HFFc6 (cell line): ENCODE results near the gene MYOD1. TPM values are rescaled to one million over a fixed set of nuclear protein-coding genes. Genes with fewer than 3 reads are reported as not detected.

Experiments
- DNase-seq: peaks from one replicate; pipeline ENCODE4 v3.0.0-alpha.2; 2018
- H3K27ac Mint-ChIP-seq: 2 replicates; pipeline ENCODE4 v1.8.0; 2020; ENCODE audit warnings: mild to moderate bottlenecking, mixed read lengths
- H3K27me3 Mint-ChIP-seq: 2 replicates; pipeline ENCODE4 v1.8.0; 2021; ENCODE audit warnings: mild to moderate bottlenecking, moderate library complexity, mixed read lengths; ENCODE audit not compliant: insufficient read depth
- H3K36me3 Mint-ChIP-seq: 2 replicates; pipeline ENCODE4 v1.8.0; 2021; ENCODE audit warnings: low read depth, mixed read lengths
- H3K4me1 Mint-ChIP-seq: 2 replicates; pipeline ENCODE4 v1.8.0; 2020; ENCODE audit warnings: low read depth, mixed read lengths
- H3K4me3 Mint-ChIP-seq: 2 replicates; pipeline ENCODE4 v1.8.0; 2020; ENCODE audit warnings: mild to moderate bottlenecking, moderate library complexity, mixed read lengths
- H3K9me3 Mint-ChIP-seq: 2 replicates; pipeline ENCODE4 v1.8.0; 2020; ENCODE audit warnings: mild to moderate bottlenecking, mixed read lengths
- total RNA-seq, 6 experiments: library from RNA; stranded (reverse); fragmentation: NEBNext Ultra II Directional; extraction: Animal tissue kit (Norgen Biotek cat#: 25700); gene quantifications; 2 replicates in 1 of 6; 3 replicates in 5 of 6; pipeline ENCODE4 v1.2.3, GENCODE V29; 2021
- TF ChIP-seq, protein P1 (sequence below): fragments of 200-600 bp; sonication (generic); IDR thresholded peaks from 2 replicates; pipeline ENCODE4 v1.5.0; 2021; ENCODE audit warnings: antibody characterized with exemption, mild to moderate bottlenecking

The MYOD1 gene
- total RNA-seq, 6 experiments from 2014 or later = not detected

DNA sequence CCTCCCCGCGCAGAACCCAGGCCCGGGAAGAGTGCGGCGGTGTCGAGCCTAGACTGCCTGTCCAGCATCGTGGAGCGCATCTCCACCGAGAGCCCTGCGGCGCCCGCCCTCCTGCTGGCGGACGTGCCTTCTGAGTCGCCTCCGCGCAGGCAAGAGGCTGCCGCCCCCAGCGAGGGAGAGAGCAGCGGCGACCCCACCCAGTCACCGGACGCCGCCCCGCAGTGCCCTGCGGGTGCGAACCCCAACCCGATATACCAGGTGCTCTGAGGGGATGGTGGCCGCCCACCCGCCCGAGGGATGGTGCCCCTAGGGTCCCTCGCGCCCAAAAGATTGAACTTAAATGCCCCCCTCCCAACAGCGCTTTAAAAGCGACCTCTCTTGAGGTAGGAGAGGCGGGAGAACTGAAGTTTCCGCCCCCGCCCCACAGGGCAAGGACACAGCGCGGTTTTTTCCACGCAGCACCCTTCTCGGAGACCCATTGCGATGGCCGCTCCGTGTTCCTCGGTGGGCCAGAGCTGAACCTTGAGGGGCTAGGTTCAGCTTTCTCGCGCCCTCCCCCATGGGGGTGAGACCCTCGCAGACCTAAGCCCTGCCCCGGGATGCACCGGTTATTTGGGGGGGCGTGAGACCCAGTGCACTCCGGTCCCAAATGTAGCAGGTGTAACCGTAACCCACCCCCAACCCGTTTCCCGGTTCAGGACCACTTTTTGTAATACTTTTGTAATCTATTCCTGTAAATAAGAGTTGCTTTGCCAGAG, 2.0 kb downstream of the MYOD1 start:
- Mint-ChIP-seq H3K4me1 (no peaks in the 10 kb centered on the region), H3K4me3 (no peak overlapping the region), H3K27ac (no peak overlapping the region), H3K36me3 (no peaks in the 10 kb centered on the region), H3K27me3 (peaks cover 33% of the 10 kb centered on the region), H3K9me3 (no peaks in the 10 kb centered on the region)
- TF ChIP-seq, protein P1, sequence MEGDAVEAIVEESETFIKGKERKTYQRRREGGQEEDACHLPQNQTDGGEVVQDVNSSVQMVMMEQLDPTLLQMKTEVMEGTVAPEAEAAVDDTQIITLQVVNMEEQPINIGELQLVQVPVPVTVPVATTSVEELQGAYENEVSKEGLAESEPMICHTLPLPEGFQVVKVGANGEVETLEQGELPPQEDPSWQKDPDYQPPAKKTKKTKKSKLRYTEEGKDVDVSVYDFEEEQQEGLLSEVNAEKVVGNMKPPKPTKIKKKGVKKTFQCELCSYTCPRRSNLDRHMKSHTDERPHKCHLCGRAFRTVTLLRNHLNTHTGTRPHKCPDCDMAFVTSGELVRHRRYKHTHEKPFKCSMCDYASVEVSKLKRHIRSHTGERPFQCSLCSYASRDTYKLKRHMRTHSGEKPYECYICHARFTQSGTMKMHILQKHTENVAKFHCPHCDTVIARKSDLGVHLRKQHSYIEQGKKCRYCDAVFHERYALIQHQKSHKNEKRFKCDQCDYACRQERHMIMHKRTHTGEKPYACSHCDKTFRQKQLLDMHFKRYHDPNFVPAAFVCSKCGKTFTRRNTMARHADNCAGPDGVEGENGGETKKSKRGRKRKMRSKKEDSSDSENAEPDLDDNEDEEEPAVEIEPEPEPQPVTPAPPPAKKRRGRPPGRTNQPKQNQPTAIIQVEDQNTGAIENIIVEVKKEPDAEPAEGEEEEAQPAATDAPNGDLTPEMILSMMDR = no peak
- no peak for DNase-seq

DNA sequence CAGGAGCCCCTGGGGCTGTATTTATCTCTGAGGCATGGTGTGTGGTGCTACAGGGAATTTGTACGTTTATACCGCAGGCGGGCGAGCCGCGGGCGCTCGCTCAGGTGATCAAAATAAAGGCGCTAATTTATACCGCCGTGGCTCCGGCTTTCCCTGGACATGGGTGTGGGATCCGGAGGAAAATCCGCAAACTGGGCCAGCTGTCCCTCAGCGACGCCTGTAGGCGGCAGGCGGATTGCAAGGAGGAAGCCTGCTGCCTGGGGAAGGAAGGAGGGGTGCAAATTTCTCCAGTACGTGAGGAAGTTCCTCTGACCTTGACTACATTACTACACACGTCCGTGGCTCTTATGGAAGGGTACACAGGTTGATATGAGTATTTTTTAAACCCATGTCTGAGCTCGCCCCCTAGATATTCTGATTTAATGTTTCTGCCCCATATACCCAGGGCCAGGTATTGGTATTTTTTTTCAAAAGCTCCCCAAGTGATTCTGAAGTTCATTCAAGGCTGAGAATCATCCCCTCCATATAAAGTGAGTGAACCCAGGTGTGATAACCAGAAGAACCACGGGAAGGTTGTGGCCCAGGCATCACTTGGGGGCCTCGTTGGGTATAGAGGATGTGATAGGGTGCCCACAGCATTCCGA, 2.8 kb downstream of the MYOD1 start:
- TF ChIP-seq, protein P1 = peak; percentile 69
- Mint-ChIP-seq H3K4me3 (no peak overlapping the region), H3K9me3 (no peaks in the 10 kb centered on the region), H3K27ac (no peak overlapping the region), H3K4me1 (no peaks in the 10 kb centered on the region), H3K27me3 (peaks cover 33% of the 10 kb centered on the region), H3K36me3 (no peaks in the 10 kb centered on the region)
- DNase-seq = peak; percentile 11

DNA sequence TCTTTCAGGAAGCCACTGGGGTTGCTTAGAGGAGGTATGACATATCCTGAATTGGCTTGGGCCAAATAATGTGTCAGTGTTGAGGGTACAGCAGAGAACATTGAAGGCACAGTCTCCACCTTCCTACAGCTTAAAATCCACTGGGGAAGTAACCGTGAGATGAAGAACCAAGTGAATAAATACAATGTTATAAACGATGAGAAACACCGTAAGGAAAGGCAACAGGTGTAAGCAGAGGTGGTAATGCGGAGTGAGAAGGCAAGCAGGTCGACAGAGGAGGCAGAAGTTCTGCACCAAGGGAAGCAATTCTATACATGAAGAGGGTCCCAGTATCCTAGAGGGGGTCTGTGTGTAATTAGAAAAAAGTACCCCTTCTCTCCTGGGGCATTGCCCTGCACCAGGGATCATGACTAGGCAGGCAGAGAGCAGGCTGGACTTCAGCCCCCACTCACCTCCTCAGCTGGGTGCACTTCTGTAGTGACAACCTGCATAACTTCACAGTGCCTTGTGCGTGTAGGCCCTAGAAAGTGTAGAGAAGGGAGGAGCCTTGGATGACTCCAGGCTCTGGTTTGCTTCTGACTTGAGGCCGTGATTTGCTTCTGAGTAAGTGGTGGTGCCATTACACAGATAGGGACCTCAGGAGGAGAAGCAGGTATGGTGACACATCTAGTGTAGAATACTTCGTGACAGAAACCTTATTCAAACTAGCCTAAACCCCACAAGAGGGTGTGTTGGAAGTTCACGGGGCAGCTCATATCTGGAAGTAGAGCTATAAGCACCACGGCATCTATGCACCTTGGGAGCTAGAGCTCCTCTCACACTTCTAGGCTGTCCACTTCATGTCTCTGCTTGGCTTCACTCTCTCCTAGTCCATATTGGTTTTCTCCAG, 4.9 kb downstream of the MYOD1 start:
- TF ChIP-seq, protein P1 = no peak
- no peak overlapping the region for H3K27ac Mint-ChIP-seq
- no peaks in the 10 kb centered on the region for H3K4me1 Mint-ChIP-seq
- DNase-seq = no peak
- peaks cover 31% of the 10 kb centered on the region for H3K27me3 Mint-ChIP-seq
- H3K4me3 Mint-ChIP-seq = no peak overlapping the region
- H3K36me3 Mint-ChIP-seq = no peaks in the 10 kb centered on the region
- H3K9me3 Mint-ChIP-seq = no peaks in the 10 kb centered on the region

DNA sequence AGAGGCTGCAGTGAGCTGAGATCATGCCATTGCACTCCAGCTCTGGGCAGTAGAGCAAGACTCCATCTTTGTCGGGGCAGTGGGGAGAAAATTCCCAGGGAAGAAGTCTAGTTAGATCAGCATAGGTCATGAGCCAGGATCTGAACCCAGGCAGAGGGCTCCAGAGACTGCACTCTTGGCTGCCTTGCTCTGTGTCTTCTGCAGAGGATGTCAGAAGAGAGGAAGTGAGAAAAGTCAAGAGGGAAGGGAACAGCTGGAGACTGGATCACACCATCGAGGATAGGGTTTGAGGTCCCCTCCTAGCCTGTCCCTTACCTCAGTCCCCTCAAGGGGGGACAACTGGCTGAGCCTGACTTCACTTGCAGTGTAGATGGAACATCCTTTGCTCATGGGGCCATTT, 5.8 kb downstream of the MYOD1 start:
- peaks cover 34% of the 10 kb centered on the region for H3K27me3 Mint-ChIP-seq

DNA sequence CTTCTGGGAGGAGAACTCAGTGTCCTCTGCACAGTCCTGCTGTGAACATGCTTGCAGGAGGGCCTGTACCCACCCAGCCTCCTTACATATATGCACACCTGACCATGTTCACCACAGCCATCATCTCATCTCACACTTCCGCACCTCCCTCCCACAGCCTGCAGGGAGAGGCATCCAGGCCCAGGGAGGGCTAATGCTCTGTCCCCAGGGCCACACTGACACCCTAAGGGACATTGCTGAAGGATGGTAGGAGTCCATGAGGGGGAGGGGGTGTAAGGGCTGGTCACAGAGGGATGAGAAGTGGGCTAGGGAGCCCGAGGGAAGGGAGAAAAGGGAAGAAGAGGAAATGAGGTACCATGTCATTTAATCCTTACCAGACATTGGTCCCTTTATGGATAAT, 10.8 kb downstream of the MYOD1 start:
- no peak overlapping the region for H3K4me3 Mint-ChIP-seq
- H3K9me3 Mint-ChIP-seq = no peaks in the 10 kb centered on the region
- TF ChIP-seq, protein P1 = no peak
- no peak overlapping the region for H3K27ac Mint-ChIP-seq
- DNase-seq = no peak
- no peaks in the 10 kb centered on the region for H3K36me3 Mint-ChIP-seq
- H3K4me1 Mint-ChIP-seq = no peaks in the 10 kb centered on the region
- H3K27me3 Mint-ChIP-seq = peaks cover 33% of the 10 kb centered on the region

More for the DNA sequence above, 5.8 kb downstream of the MYOD1 start:
- Mint-ChIP-seq H3K36me3 (no peaks in the 10 kb centered on the region), H3K9me3 (no peaks in the 10 kb centered on the region), H3K4me1 (no peaks in the 10 kb centered on the region), H3K4me3 (no peak overlapping the region), H3K27ac (no peak overlapping the region)
- no peak for DNase-seq
- TF ChIP-seq, protein P1 = no peak
